ENCODE data around the gene SIN3A.

DNA sequence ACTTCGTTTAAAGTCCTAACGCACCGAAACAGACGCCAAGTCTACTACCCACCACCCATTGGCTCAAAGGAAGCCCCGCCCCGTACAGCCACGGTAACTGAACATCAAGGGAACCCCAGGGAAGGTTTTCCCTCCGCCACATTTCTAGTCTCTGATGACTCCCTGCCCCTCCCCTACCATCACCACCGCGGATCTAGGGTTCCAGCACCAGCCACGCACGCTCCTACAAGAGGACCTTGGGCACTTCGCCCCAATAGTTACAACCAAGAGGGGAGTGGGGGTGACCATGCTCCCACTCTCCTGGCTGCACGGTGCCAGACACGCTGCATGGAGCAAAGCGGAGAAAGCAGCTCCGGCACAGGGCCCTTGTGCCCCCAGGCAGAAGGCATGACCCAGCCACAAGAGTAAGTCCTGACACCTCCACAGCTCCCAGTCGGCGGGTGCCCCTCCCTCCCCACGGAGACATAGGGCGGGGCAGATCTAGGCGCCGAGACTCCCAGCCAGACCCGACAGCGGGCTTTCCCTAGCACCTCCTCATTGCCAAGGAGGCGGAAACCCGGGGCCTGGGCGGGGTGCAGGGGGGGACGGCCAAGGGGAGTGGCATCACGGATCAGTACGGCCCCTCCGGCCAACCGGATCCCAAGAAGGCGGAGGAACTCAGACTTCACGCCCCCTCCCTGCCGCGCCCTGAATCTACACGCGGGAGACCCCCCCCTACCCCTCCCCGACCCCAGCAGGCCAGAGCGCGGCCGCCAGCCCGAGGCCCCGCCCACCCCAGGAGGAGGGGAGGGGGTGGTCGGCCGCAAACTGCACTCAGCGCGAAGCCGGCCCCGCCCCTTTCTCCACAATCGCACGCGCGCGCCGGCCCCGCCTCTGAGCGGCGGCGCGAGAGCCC lies 936 bp downstream of the SIN3A start:
- TF ChIP-seq GATA2 (IDR thresholded peaks at IDR 0.05; ENCODE audit: low read depth, low read length) (no peak), GATA3 (IDR thresholded peaks at IDR 0.05; ENCODE audit: low read depth, low read length) (no peak)
